Measurements from ENCODE around the gene CLDN6. TPM values are rescaled to one million over a fixed set of nuclear protein-coding genes. Genes with fewer than 3 reads are reported as not detected.

The CLDN6 gene
- total and polyA plus RNA-seq, 12 donors: 0.46 to 0.47 TPM; not detected in 10

- Histone ChIP-seq H3K9me3 (replicated peaks in 1 of 3) (no peaks in the 10 kb centered on the region), H3K36me3 (replicated peaks in 1 of 2) (no peaks in the 10 kb centered on the region), H3K27ac (no peak overlapping the region), H3K4me3 (no peak overlapping the region), H3K4me1 (replicated peaks in 1 of 2) (no peaks in the 10 kb centered on the region), H3K27me3 (no peaks in the 10 kb centered on the region)
- WGBS, 4 donors: 71 to 79% (median 73%) methylated on average over 8 to 10 of the region's 10 CpGs
- TF ChIP-seq, protein P1, sequence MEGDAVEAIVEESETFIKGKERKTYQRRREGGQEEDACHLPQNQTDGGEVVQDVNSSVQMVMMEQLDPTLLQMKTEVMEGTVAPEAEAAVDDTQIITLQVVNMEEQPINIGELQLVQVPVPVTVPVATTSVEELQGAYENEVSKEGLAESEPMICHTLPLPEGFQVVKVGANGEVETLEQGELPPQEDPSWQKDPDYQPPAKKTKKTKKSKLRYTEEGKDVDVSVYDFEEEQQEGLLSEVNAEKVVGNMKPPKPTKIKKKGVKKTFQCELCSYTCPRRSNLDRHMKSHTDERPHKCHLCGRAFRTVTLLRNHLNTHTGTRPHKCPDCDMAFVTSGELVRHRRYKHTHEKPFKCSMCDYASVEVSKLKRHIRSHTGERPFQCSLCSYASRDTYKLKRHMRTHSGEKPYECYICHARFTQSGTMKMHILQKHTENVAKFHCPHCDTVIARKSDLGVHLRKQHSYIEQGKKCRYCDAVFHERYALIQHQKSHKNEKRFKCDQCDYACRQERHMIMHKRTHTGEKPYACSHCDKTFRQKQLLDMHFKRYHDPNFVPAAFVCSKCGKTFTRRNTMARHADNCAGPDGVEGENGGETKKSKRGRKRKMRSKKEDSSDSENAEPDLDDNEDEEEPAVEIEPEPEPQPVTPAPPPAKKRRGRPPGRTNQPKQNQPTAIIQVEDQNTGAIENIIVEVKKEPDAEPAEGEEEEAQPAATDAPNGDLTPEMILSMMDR (IDR thresholded peaks at IDR 0.05): no peak
- TF ChIP-seq POLR2A (IDR thresholded peaks at IDR 0.05): no peak
- DNase-seq: no peak
- intact Hi-C loops (cut with DNase I): no loop called here
Measured at GRCh38 chr16:2990891-2991290, 27.1 kb downstream of the CLDN6 start.

DNA sequence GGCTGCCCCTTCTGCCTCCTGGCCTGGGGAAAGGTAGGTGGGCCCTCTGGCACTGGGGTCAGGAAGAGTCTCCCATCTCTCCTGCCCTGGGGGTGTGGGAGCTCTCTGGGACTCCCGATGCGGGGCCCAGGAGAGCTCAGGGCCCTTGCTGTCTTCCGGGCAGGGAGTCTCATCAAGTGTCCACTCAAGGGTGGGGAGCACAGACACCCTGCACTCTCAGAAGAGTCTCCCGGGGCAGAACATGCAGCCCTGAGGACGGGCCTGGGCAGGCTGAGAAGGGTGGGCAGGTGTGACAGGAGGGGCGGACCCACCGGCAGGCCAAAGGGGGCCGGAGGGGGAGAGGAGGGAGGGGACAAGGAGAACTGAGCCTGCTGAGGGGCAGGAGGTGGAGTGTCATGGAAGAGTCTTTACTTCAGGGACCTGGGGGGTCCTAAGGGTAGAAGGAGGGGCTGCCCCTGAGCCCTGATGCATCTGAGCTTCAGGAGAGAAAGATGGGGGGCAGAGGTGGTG is 29.3 kb downstream of the CLDN6 start:
- H3K27me3 ChIP-seq: no peaks in the 10 kb centered on the region
- intact Hi-C loops (cut with DNase I): loop anchor here in 1 of 2 donors (10.0 kb wide), 1 partner anchor 64 kb away; no protein-coding TSS in a partner anchor
- WGBS, 4 donors: 64 to 76% (median 68%) methylated on average over 6 to 8 of the region's 8 CpGs

GRCh38 chr16:2987833-2988232 is 30.1 kb downstream of the CLDN6 start:
- Histone ChIP-seq H3K27ac (no peak overlapping the region), H3K36me3 (replicated peaks in 1 of 2) (no peaks in the 10 kb centered on the region), H3K27me3 (no peaks in the 10 kb centered on the region), H3K9me3 (replicated peaks in 1 of 3) (no peaks in the 10 kb centered on the region), H3K4me1 (replicated peaks in 1 of 2) (peaks cover 0 to 7% of the 10 kb centered on the region in 2 donors), H3K4me3 (no peak overlapping the region)
- intact Hi-C loops (cut with DNase I): loop anchor here in 1 of 2 donors (10.0 kb wide), 1 partner anchor 63 kb away; no protein-coding TSS in a partner anchor
- WGBS, 4 donors: 64 to 68% methylated on average over 8 of the region's 8 CpGs; no CpG with 5 or more reads in 2 of the 4 donors
- no peak for TF ChIP-seq POLR2A (IDR thresholded peaks at IDR 0.05)
- TF ChIP-seq, protein P1 (IDR thresholded peaks at IDR 0.05): no peak
- no peak for DNase-seq

More for the DNA sequence above, 29.3 kb downstream of the CLDN6 start:
- Histone ChIP-seq H3K36me3 (replicated peaks in 1 of 2) (no peaks in the 10 kb centered on the region), H3K9me3 (replicated peaks in 1 of 3) (no peaks in the 10 kb centered on the region), H3K27ac (no peak overlapping the region), H3K4me3 (no peak overlapping the region), H3K4me1 (replicated peaks in 1 of 2) (peaks cover 0 to 4% of the 10 kb centered on the region in 2 donors)
- TF ChIP-seq, protein P1 (IDR thresholded peaks at IDR 0.05): no peak
- DNase-seq: no peak

DNA sequence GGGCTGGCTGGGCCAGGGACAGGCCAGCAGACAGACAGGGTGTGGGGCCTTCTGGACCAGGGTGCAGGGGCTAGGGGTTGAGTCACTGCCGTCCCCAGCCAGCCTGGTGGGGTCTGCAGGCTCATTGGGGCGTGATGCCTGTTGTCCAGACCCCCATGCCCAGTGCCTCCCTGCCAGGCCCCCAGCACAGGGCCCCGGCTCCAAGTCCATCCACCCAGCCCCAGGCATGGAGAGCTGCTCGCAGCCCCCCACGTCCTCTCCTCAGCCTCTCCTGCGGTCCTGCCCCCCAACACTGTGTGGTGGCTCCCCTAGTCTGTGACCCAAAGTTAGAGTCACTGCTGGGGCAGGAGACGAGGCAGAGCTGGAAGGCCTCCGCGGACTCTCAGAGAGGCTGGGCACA is 30.7 kb downstream of the CLDN6 start:
- no peaks in the 10 kb centered on the region for H3K36me3 ChIP-seq (replicated peaks in 1 of 2)
- peaks cover 0 to 7% of the 10 kb centered on the region in 2 donors for H3K4me1 ChIP-seq (replicated peaks in 1 of 2)
- no peak for DNase-seq
- WGBS, 4 donors: 80 to 94% (median 86%) methylated on average over 3 to 9 of the region's 9 CpGs
- H3K27ac ChIP-seq: no peak overlapping the region
- H3K9me3 ChIP-seq (replicated peaks in 1 of 3): no peaks in the 10 kb centered on the region
- no peak for TF ChIP-seq POLR2A (IDR thresholded peaks at IDR 0.05)
- TF ChIP-seq, protein P1 (IDR thresholded peaks at IDR 0.05): no peak
- intact Hi-C loops (cut with DNase I): loop anchor here in 1 of 2 donors (10.0 kb wide), 1 partner anchor 62 kb away; no protein-coding TSS in a partner anchor
- H3K4me3 ChIP-seq: no peak overlapping the region
- no peaks in the 10 kb centered on the region for H3K27me3 ChIP-seq

All from adrenal gland (tissue), 12 donors.